Left lobe of liver (tissue), 2 donors: Measurements from ENCODE around the gene KIF16B. TPM values are rescaled to one million over a fixed set of nuclear protein-coding genes. Genes with fewer than 3 reads are reported as not detected.
"Not testable (repeated sequence)": the region's sequence is repeated elsewhere in the genome, so short reads cannot be mapped to it uniquely, and the experiment has no call there.

Experiments
- ATAC-seq: fragments of 200-7000 bp; cut with Tn5 transposase; one replicate; pipeline ENCODE4 v1.9.1; 2020; ENCODE audit warnings: mild to moderate bottlenecking, moderate library complexity
- DNase-seq: peaks from one replicate; pipeline ENCODE4 v3.0.0-alpha.2; 2020; ENCODE audit warnings: low spot score
- total RNA-seq: library from RNA; stranded (reverse); gene quantifications from one replicate; pipeline ENCODE4 v1.2.1, GENCODE V29; 2021
- donor health status: DM: no; HTN: no; CAD: no; lungs with moderate emphysema.
- donor health status: DM: no; HTN: yes; CAD: no.

KIF16B gene
- total RNA-seq, 1 donor from 2014 or later, result 10.1 TPM

GRCh38 chr20:16526433-16527380 is 46.5 kb downstream of the KIF16B start:
- ATAC-seq (no peak), DNase-seq (no peak)

GRCh38 chr20:16522651-16523050 is 50.6 kb downstream of the KIF16B start:
- DNase-seq, ATAC-seq: not testable (repeated sequence)

GRCh38 chr20:16520154-16520553 is 53.1 kb downstream of the KIF16B start:
- DNase-seq, result no peak
- no peak for ATAC-seq

GRCh38 chr20:16519673-16520072 is 53.6 kb downstream of the KIF16B start:
- not testable (repeated sequence) for ATAC-seq, DNase-seq

- DNase-seq (no peak), ATAC-seq (no peak)
These were observed 54.5 kb downstream of the KIF16B start for GRCh38 chr20:16518784-16519084.

- peak; percentile 92 for ATAC-seq
- no peak for DNase-seq
These were observed 55.1 kb downstream of the KIF16B start for GRCh38 chr20:16517946-16518783.

GRCh38 chr20:16516794-16517193 is 56.5 kb downstream of the KIF16B start:
- no peak for ATAC-seq
- no peak for DNase-seq

GRCh38 chr20:16515046-16515445 is 58.2 kb downstream of the KIF16B start:
- DNase-seq, result no peak
- no peak for ATAC-seq

GRCh38 chr20:16514140-16514539 is 59.1 kb downstream of the KIF16B start:
- ATAC-seq, result no peak
- DNase-seq, result no peak

GRCh38 chr20:16505894-16506293 is 67.4 kb downstream of the KIF16B start:
- ATAC-seq (no peak), DNase-seq (no peak)

- DNase-seq (no peak), ATAC-seq (no peak)
These were observed 71.9 kb downstream of the KIF16B start for GRCh38 chr20:16501301-16501700.

GRCh38 chr20:16500197-16500596 is 73.1 kb downstream of the KIF16B start:
- ATAC-seq (no peak), DNase-seq (no peak)

- DNase-seq, result no peak
- ATAC-seq, result no peak
These were observed 74.6 kb downstream of the KIF16B start for GRCh38 chr20:16498526-16499253.

- DNase-seq, result no peak
- no peak for ATAC-seq
These were observed 75.4 kb downstream of the KIF16B start for GRCh38 chr20:16497896-16498295.

GRCh38 chr20:16493486-16493885 is 79.8 kb downstream of the KIF16B start:
- ATAC-seq (no peak), DNase-seq (no peak)

GRCh38 chr20:16491294-16491905 is 81.8 kb downstream of the KIF16B start:
- ATAC-seq (no peak), DNase-seq (no peak)

- no peak for DNase-seq
- ATAC-seq, result no peak
These were observed 82.6 kb downstream of the KIF16B start for GRCh38 chr20:16490696-16491095.

GRCh38 chr20:16488616-16489015 is 84.6 kb downstream of the KIF16B start:
- DNase-seq (no peak), ATAC-seq (no peak)

GRCh38 chr20:16488086-16488485 is 85.2 kb downstream of the KIF16B start:
- DNase-seq (no peak), ATAC-seq (no peak)

- ATAC-seq (no peak), DNase-seq (no peak)
These were observed 86.7 kb downstream of the KIF16B start for GRCh38 chr20:16486532-16486931.

GRCh38 chr20:16485401-16485800 is 87.8 kb downstream of the KIF16B start:
- ATAC-seq, result no peak
- no peak for DNase-seq
